PC-9 (cell line): Measurements from ENCODE around the gene LMX1A. TPM values are rescaled to one million over a fixed set of nuclear protein-coding genes. Genes with fewer than 3 reads are reported as not detected.

Source experiments
- BruUV-seq: library from RNA; stranded (reverse); fragments of 400-500 nt; replicated peaks from 2 replicates; lab custom pipeline; 2021; lab: Mats Ljungman, UMichigan
- CTCF ChIA-PET: fragments of 300-600 bp; sonication (Branson Sonifier 250); formaldehyde crosslinking; loops from one replicate; lab custom pipeline; 2022; ENCODE audit warnings: antibody characterized with exemption; lab: Charles Lee
- POLR2A ChIA-PET: fragments of 300-600 bp; sonication (Branson Sonifier 250); formaldehyde crosslinking; loops from one replicate; lab custom pipeline; 2022; ENCODE audit warnings: antibody characterized with exemption; ENCODE audit not compliant: unreplicated experiment; lab: Charles Lee
- DNase-seq, 2 experiments: peaks; one replicate each; pipeline versions ENCODE4 v3.0.0 to v3.0.0-alpha.2; 2015 to 2022; ENCODE audit warnings: mixed read lengths in 1 of 2
- H2AFZ ChIP-seq: fragments of 200-600 bp; sonication (generic); 2 replicates; pipeline ENCODE4 v1.8.1; 2017; ENCODE audit warnings: antibody characterized with exemption
- H3F3A ChIP-seq: fragments of 200-600 bp; sonication (generic); 2 replicates; pipeline ENCODE4 v1.8.1; 2017; ENCODE audit warnings: antibody characterized with exemption, mild to moderate bottlenecking, low read depth; ENCODE audit not compliant: insufficient read depth
- H3K27ac ChIP-seq: fragments of 200-600 bp; sonication (generic); 2 replicates; pipeline ENCODE4 v1.6.1; 2016; ENCODE audit warnings: mixed run types
- H3K27me3 ChIP-seq: fragments of 200-600 bp; sonication (generic); 2 replicates; pipeline ENCODE4 v1.6.1; 2016; ENCODE audit warnings: low read depth, mixed run types; ENCODE audit not compliant: insufficient read depth
- H3K36me3 ChIP-seq: fragments of 200-600 bp; sonication (generic); 2 replicates; pipeline ENCODE4 v1.6.1; 2016; ENCODE audit warnings: low read depth, mixed run types
- H3K4me1 ChIP-seq: fragments of 200-600 bp; sonication (generic); replicated peaks from 2 replicates; pipeline ENCODE4 v1.6.1; 2016; ENCODE audit warnings: mixed run types; ENCODE audit not compliant: insufficient read depth
- H3K4me2 ChIP-seq: fragments of 200-600 bp; sonication (generic); 2 replicates; pipeline ENCODE4 v1.6.1; 2017; ENCODE audit warnings: mixed run types
- H3K4me3 ChIP-seq: fragments of 200-600 bp; sonication (generic); 2 replicates; pipeline ENCODE4 v1.6.1; 2016; ENCODE audit warnings: mixed run types
- H3K79me2 ChIP-seq: fragments of 200-600 bp; sonication (generic); 2 replicates; pipeline ENCODE4 v1.6.1; 2017; ENCODE audit warnings: low read depth, mixed run types
- H3K9me2 ChIP-seq: fragments of 200-600 bp; sonication (generic); 2 replicates; pipeline ENCODE4 v1.8.1; 2017; ENCODE audit warnings: mild to moderate bottlenecking; ENCODE audit not compliant: insufficient read depth
- H3K9me3 ChIP-seq: fragments of 200-600 bp; sonication (generic); 2 replicates; pipeline ENCODE4 v1.8.1; 2016; ENCODE audit warnings: low read depth; ENCODE audit not compliant: insufficient read depth
- H4K20me1 ChIP-seq: fragments of 200-600 bp; sonication (generic); 2 replicates; pipeline ENCODE4 v1.8.1; 2017; ENCODE audit not compliant: insufficient read depth
- CTCF ChIP-seq: fragments of 200-600 bp; sonication (generic); conservative IDR thresholded peaks from 2 replicates; pipeline ENCODE4 v1.6.1; 2017; ENCODE audit warnings: mixed run types, antibody characterized with exemption, mild to moderate bottlenecking, moderate library complexity
- EZH2 ChIP-seq: fragments of 200-600 bp; sonication (generic); IDR thresholded peaks from 2 replicates; pipeline ENCODE4 v1.8.0; 2017; ENCODE audit warnings: antibody characterized with exemption, low read depth
- intact Hi-C: fragments of 100-400 bp; cut with micrococcal nuclease; formaldehyde crosslinking; loops from one replicate; pipeline ENCODE4 v1.10.0; 2022; ENCODE audit not compliant: unreplicated experiment
- total RNA-seq: library from RNA; stranded (reverse); gene quantifications from 2 replicates; pipeline ENCODE4 v1.2.3, GENCODE V29; 2021

Gene LMX1A
- total RNA-seq, 1 experiment from 2014 or later, result not detected

GRCh38 chr1:165387505-165387904 is 31.0 kb upstream of the LMX1A start:
- Histone ChIP-seq H3K4me1 (no peaks in the 10 kb centered on the region), H3K9me2 (no peaks in the 10 kb centered on the region), H3K27me3 (peaks cover 12% of the 10 kb centered on the region; the same call in 1 of the 2 replicates), H3K27ac (no peak overlapping the region), H4K20me1 (no peaks in the 10 kb centered on the region; the same call in 1 of the 2 replicates), H3K79me2 (no peaks in the 10 kb centered on the region), H3K4me3 (no peak overlapping the region), H3K36me3 (no peaks in the 10 kb centered on the region), H3K9me3 (no peaks in the 10 kb centered on the region), H3K4me2 (no peak overlapping the region), H2AFZ (no peak overlapping the region), H3F3A (no peaks in the 10 kb centered on the region)
- BruUV-seq, result no TSS peak
- TF ChIP-seq CTCF, result no peak
- TF ChIP-seq EZH2, result no peak
- DNase-seq, result no peak
- POLR2A ChIA-PET, result no interaction called here
- intact Hi-C loops, result no loop called here
- CTCF ChIA-PET, result no interaction called here

GRCh38 chr1:165383599-165384405 is 27.3 kb upstream of the LMX1A start:
- POLR2A ChIA-PET, result no interaction called here
- H4K20me1 ChIP-seq, result no peaks in the 10 kb centered on the region; the same call in 1 of the 2 replicates
- no peaks in the 10 kb centered on the region for H3K79me2 ChIP-seq
- no peaks in the 10 kb centered on the region for H3K36me3 ChIP-seq
- H3K9me3 ChIP-seq, result no peaks in the 10 kb centered on the region
- H2AFZ ChIP-seq, result no peak overlapping the region
- H3K4me3 ChIP-seq, result no peak overlapping the region
- no peak overlapping the region for H3K4me2 ChIP-seq
- peaks cover 13% of the 10 kb centered on the region; the same call in 1 of the 2 replicates for H3K27me3 ChIP-seq
- no peaks in the 10 kb centered on the region for H3K9me2 ChIP-seq
- no TSS peak for BruUV-seq
- H3F3A ChIP-seq, result no peaks in the 10 kb centered on the region
- DNase-seq, result no peak
- intact Hi-C loops, result no loop called here
- H3K27ac ChIP-seq, result no peak overlapping the region
- CTCF ChIA-PET, result no interaction called here
- no peaks in the 10 kb centered on the region for H3K4me1 ChIP-seq
- TF ChIP-seq EZH2 (no peak), CTCF (no peak)

GRCh38 chr1:165383067-165383466 is 26.6 kb upstream of the LMX1A start:
- no peak overlapping the region for H3K27ac ChIP-seq
- intact Hi-C loops, result no loop called here
- H3K4me1 ChIP-seq, result no peaks in the 10 kb centered on the region
- H3F3A ChIP-seq, result no peaks in the 10 kb centered on the region
- ChIA-PET CTCF (no interaction called here), POLR2A (interaction anchor here (0.6 kb wide), 1 partner anchor 23 kb away, joined by 3 read pairs; no protein-coding TSS in a partner anchor)
- H3K4me2 ChIP-seq, result no peak overlapping the region
- H3K27me3 ChIP-seq, result 0 out of 2 replicates have a peak, but pooled peaks cover 8% of the 10 kb centered on the region
- no peak for TF ChIP-seq EZH2
- no peak for TF ChIP-seq CTCF
- H3K79me2 ChIP-seq, result no peaks in the 10 kb centered on the region
- DNase-seq, result no peak
- H3K9me2 ChIP-seq, result no peaks in the 10 kb centered on the region
- H3K9me3 ChIP-seq, result no peaks in the 10 kb centered on the region
- H3K36me3 ChIP-seq, result no peaks in the 10 kb centered on the region
- no TSS peak for BruUV-seq
- H3K4me3 ChIP-seq, result no peak overlapping the region
- H2AFZ ChIP-seq, result no peak overlapping the region
- H4K20me1 ChIP-seq, result no peaks in the 10 kb centered on the region; the same call in 1 of the 2 replicates
